Fibroblast of the aortic adventitia (primary cell): ENCODE results near the gene PLCG2. TPM values are rescaled to one million over a fixed set of nuclear protein-coding genes. Genes with fewer than 3 reads are reported as not detected.

ENCODE experiments used
- DNase-seq: peaks from one replicate; pipeline ENCODE4 v3.0.0-alpha.2; 2010; ENCODE audit warnings: low read depth
- H3K4me3 ChIP-seq: 2 replicates; pipeline ENCODE4 v1.5.1; 2011; ENCODE audit warnings: low read depth, mild to moderate bottlenecking, control low read depth, low read length, moderate library complexity
- CTCF ChIP-seq: IDR thresholded peaks from 2 replicates; pipeline ENCODE4 v1.5.1; 2011; ENCODE audit warnings: mild to moderate bottlenecking, low read length, control low read depth, inconsistent platforms; ENCODE audit not compliant: insufficient read depth
- total RNA-seq: library from RNA; depleted of rRNA; stranded (reverse); fragments of >200 nt; gene quantifications from 2 replicates; pipeline ENCODE4 v1.2.3, GENCODE V29; 2012; ENCODE audit warnings: low replicate concordance

PLCG2 gene
- total RNA-seq, 1 donor = 0.09 TPM

GRCh38 chr16:81782236-81782635, 3.1 kb downstream of the PLCG2 start:
- no peak overlapping the region for H3K4me3 ChIP-seq
- TF ChIP-seq CTCF = no peak
- DNase-seq = no peak

GRCh38 chr16:81784072-81784795, 5.1 kb downstream of the PLCG2 start:
- no peak overlapping the region for H3K4me3 ChIP-seq
- DNase-seq = peak; percentile 7
- no peak for TF ChIP-seq CTCF

- no peak for TF ChIP-seq CTCF
- no peak overlapping the region for H3K4me3 ChIP-seq
- no peak for DNase-seq
Observed at GRCh38 chr16:81785138-81785924, 6.2 kb downstream of the PLCG2 start.

- no peak for TF ChIP-seq CTCF
Observed at GRCh38 chr16:81786321-81786720, 7.2 kb downstream of the PLCG2 start.

GRCh38 chr16:81786868-81787267, 7.8 kb downstream of the PLCG2 start:
- no peak for DNase-seq
- TF ChIP-seq CTCF = no peak
- no peak overlapping the region for H3K4me3 ChIP-seq

More at GRCh38 chr16:81786321-81786720, 7.2 kb downstream of the PLCG2 start:
- H3K4me3 ChIP-seq = no peak overlapping the region
- DNase-seq = no peak

GRCh38 chr16:81787659-81788058, 8.6 kb downstream of the PLCG2 start:
- no peak overlapping the region for H3K4me3 ChIP-seq
- no peak for DNase-seq
- TF ChIP-seq CTCF = no peak
